ENCODE results near the gene ZNF223. TPM values are rescaled to one million over a fixed set of nuclear protein-coding genes. Genes with fewer than 3 reads are reported as not detected.
A peak's percentile ranks its signal among the peaks of the same experiment; 100 is the strongest.

ZNF223 gene
- total and polyA plus RNA-seq, 10 of the 15 experiments (the other 5 are each of a cell fraction or from before 2014, with no cell fraction given) = 0.05 to 3.7 (median 0.14) TPM; not detected in 4

DNA sequence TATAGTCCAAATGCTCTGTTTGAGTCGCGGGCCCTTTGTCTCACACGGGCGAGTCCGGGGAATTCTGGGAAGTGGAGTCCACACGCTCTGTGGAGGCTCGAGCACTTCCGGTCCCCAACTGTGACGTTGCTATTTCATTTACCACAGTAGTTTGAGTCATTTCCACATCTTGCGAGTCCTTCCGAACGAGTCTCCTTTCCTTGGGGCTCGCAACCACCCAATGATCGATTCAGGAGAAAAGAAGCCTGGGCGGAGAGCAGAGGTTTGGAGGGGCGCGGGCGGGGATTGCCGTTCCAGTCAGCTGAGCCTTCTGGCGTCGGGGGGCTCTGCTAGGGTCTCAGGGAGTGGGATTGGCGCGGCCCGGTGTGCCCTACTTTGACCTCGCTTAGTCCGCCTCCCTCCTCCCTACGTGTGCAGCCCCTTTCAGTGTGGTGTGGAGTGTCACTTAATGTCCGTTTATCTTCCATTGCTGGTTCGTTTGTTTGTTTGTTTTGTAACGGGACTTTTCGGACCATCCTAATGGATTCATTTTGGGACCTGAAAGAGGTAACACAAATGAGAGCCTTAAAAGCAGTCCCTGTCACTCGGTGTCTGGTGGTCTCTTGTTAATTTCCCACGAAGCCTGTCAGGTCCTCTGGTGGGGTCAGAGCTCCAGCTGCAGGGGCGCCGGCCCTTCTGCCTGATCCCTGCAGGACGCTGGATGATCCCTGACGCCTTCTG is 26.5 kb upstream of the ZNF223 start, which contains the start of gene ZNF222 (continued):
- no peak for TF ChIP-seq RB1 (IDR thresholded peaks at IDR 0.05; ENCODE audit: borderline replicate concordance)
- TF ChIP-seq GATAD2B (conservative IDR thresholded peaks at IDR 0.05; ENCODE audit: low read depth) = no peak
- TF ChIP-seq YY1 (IDR thresholded peaks at IDR 0.05; ENCODE audit: low read depth, low read length) = no peak
- no peak for TF ChIP-seq TARDBP (IDR thresholded peaks at IDR 0.05; ENCODE audit: borderline replicate concordance)
- TF ChIP-seq, protein P1, sequence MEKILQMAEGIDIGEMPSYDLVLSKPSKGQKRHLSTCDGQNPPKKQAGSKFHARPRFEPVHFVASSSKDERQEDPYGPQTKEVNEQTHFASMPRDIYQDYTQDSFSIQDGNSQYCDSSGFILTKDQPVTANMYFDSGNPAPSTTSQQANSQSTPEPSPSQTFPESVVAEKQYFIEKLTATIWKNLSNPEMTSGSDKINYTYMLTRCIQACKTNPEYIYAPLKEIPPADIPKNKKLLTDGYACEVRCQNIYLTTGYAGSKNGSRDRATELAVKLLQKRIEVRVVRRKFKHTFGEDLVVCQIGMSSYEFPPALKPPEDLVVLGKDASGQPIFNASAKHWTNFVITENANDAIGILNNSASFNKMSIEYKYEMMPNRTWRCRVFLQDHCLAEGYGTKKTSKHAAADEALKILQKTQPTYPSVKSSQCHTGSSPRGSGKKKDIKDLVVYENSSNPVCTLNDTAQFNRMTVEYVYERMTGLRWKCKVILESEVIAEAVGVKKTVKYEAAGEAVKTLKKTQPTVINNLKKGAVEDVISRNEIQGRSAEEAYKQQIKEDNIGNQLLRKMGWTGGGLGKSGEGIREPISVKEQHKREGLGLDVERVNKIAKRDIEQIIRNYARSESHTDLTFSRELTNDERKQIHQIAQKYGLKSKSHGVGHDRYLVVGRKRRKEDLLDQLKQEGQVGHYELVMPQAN (conservative IDR thresholded peaks at IDR 0.05) = peak; percentile 57; the same call in 1 of the 2 replicates
- no peak for TF ChIP-seq STAT3 (IDR thresholded peaks at IDR 0.05; ENCODE audit: low read depth, low read length)
- TF ChIP-seq ZNF24 (IDR thresholded peaks at IDR 0.05) = no peak
- TF ChIP-seq IRF4 (IDR thresholded peaks at IDR 0.05; ENCODE audit: low read depth, low read length) = no peak
- TF ChIP-seq POLR2AphosphoS2 (IDR thresholded peaks at IDR 0.05; ENCODE audit: low read depth, low read length) = no peak
- peak; percentile 87 for TF ChIP-seq HCFC1 (IDR thresholded peaks at IDR 0.05; ENCODE audit: low read length)
- peak; percentile 67 for TF ChIP-seq IKZF1 (conservative IDR thresholded peaks at IDR 0.05)
- 0 out of 2 replicates have a peak, but pooled peaks have one; percentile 52 for TF ChIP-seq STAT1 (conservative IDR thresholded peaks at IDR 0.05)
- TF ChIP-seq POLR2A (IDR thresholded peaks at IDR 0.05; ENCODE audit: low read depth, low read length) = 0 out of 2 replicates have a peak, but pooled peaks have one; percentile 44
- no peak for TF ChIP-seq TCF7 (IDR thresholded peaks at IDR 0.05; ENCODE audit: borderline replicate concordance)
- no peak for TF ChIP-seq ETV6 (conservative IDR thresholded peaks at IDR 0.05 in 1 of 2, IDR thresholded peaks at IDR 0.05 in 1 of 2; ENCODE audit: borderline replicate concordance in 1 of 2, low read depth in 1 of 2)
- peak; percentile 53 for TF ChIP-seq POLR2AphosphoS5 (IDR thresholded peaks at IDR 0.05; ENCODE audit: low read length)
- TF ChIP-seq BHLHE40 (IDR thresholded peaks at IDR 0.05; ENCODE audit: borderline replicate concordance in 1 of 2, low read depth in 2 of 2, low read length in 1 of 2) = peak; percentile 12 to 36; a peak in 1 of 4 replicates
- TF ChIP-seq TAF1 (IDR thresholded peaks at IDR 0.05; ENCODE audit: borderline replicate concordance, low read depth, low read length) = peak; percentile 46; the same call in 1 of the 2 replicates
- TF ChIP-seq RELA (IDR thresholded peaks at IDR 0.05; ENCODE audit: borderline replicate concordance, partially characterized antibody) = no peak
- TF ChIP-seq NR2F1 (conservative IDR thresholded peaks at IDR 0.05) = peak; percentile 67
- TF ChIP-seq ASH2L (IDR thresholded peaks at IDR 0.05; ENCODE audit: borderline replicate concordance, low read depth) = peak; percentile 65; the same call in 1 of the 2 replicates
- TF ChIP-seq, protein P2, sequence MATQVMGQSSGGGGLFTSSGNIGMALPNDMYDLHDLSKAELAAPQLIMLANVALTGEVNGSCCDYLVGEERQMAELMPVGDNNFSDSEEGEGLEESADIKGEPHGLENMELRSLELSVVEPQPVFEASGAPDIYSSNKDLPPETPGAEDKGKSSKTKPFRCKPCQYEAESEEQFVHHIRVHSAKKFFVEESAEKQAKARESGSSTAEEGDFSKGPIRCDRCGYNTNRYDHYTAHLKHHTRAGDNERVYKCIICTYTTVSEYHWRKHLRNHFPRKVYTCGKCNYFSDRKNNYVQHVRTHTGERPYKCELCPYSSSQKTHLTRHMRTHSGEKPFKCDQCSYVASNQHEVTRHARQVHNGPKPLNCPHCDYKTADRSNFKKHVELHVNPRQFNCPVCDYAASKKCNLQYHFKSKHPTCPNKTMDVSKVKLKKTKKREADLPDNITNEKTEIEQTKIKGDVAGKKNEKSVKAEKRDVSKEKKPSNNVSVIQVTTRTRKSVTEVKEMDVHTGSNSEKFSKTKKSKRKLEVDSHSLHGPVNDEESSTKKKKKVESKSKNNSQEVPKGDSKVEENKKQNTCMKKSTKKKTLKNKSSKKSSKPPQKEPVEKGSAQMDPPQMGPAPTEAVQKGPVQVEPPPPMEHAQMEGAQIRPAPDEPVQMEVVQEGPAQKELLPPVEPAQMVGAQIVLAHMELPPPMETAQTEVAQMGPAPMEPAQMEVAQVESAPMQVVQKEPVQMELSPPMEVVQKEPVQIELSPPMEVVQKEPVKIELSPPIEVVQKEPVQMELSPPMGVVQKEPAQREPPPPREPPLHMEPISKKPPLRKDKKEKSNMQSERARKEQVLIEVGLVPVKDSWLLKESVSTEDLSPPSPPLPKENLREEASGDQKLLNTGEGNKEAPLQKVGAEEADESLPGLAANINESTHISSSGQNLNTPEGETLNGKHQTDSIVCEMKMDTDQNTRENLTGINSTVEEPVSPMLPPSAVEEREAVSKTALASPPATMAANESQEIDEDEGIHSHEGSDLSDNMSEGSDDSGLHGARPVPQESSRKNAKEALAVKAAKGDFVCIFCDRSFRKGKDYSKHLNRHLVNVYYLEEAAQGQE (IDR thresholded peaks at IDR 0.05; ENCODE audit: low read depth, low read length) = no peak
- no peak for TF ChIP-seq MTA3 (IDR thresholded peaks at IDR 0.05; ENCODE audit: borderline replicate concordance, low read length)
- TF ChIP-seq TCF12 (IDR thresholded peaks at IDR 0.05; ENCODE audit: low read depth, low read length) = no peak
- TF ChIP-seq, protein P3, sequence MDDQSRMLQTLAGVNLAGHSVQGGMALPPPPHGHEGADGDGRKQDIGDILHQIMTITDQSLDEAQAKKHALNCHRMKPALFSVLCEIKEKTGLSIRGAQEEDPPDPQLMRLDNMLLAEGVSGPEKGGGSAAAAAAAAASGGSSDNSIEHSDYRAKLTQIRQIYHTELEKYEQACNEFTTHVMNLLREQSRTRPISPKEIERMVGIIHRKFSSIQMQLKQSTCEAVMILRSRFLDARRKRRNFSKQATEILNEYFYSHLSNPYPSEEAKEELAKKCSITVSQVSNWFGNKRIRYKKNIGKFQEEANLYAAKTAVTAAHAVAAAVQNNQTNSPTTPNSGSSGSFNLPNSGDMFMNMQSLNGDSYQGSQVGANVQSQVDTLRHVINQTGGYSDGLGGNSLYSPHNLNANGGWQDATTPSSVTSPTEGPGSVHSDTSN (IDR thresholded peaks at IDR 0.05; ENCODE audit: insufficient replicate concordance, low read depth, low read length) = no peak
- no peak for TF ChIP-seq KAT2A (conservative IDR thresholded peaks at IDR 0.05; ENCODE audit: control insufficient read depth, low read depth, low read length)
